K562 (cell line): Measurements from ENCODE around the gene BICDL1. TPM values are rescaled to one million over a fixed set of nuclear protein-coding genes. Genes with fewer than 3 reads are reported as not detected.

Experiments
- ATAC-seq: fragments of 200-7000 bp; cut with Tn5 transposase; 3 replicates; pipeline ENCODE4 v1.9.1; 2020; ENCODE audit warnings: moderate library complexity
- BruUV-seq: library from RNA; stranded (reverse); fragments of 400-500 nt; replicated peaks from 2 replicates; lab custom pipeline; 2021; lab: Mats Ljungman, UMichigan
- CTCF ChIA-PET: fragments of 300-600 bp; formaldehyde crosslinking; extraction: SDS; loops from one replicate; lab custom pipeline; 2021; ENCODE audit warnings: low intra/inter-chr PET ratio; lab: Yijun Ruan, JAX
- POLR2A ChIA-PET: fragments of 300-600, 350-650 bp; sonication (Branson Sonifier 250); formaldehyde crosslinking; extraction: SDS; loops from one replicate; lab custom pipeline; 2021; ENCODE audit warnings: antibody characterized with exemption, inconsistent platforms; lab: Yijun Ruan, JAX
- DNase-seq, 4 experiments: peaks; one replicate each; pipeline versions ENCODE4 v3.0.0 to v3.0.0-alpha.2; 2011 to 2018; ENCODE audit warnings: low spot score in 3 of 4, mixed read lengths in 3 of 4; ENCODE audit errors: extremely low read depth in 1 of 4
- FAIRE-seq: peaks from 2 replicates; lab custom pipeline; 2011; peaks lifted over from hg19 to GRCh38; lab: Jason Lieb, UNC
- H2AFZ ChIP-seq: 2 replicates; pipeline ENCODE4 v1.6.0; 2011; ENCODE audit warnings: low read depth, low read length, control low read depth, inconsistent platforms
- H3K27ac ChIP-seq: fragments of 200-600 bp; 3 replicates; pipeline ENCODE4 v1.8.0; 2011; ENCODE audit warnings: low read depth, mild to moderate bottlenecking, control low read depth, inconsistent platforms, low read length, moderate library complexity, mixed read lengths; ENCODE audit errors: extremely low read depth
- H3K27me3 ChIP-seq, 2 experiments: fragments of 300-600 bp in 1 of 2; 2 replicates in 1 of 2; 3 replicates in 1 of 2; pipeline versions ENCODE4 v1.6.0 to v1.8.0; 2011; ENCODE audit warnings: inconsistent platforms in 2 of 2, low read length in 2 of 2, mild to moderate bottlenecking in 1 of 2, mixed read lengths in 1 of 2, moderate library complexity in 1 of 2; ENCODE audit not compliant: control insufficient read depth in 2 of 2, insufficient read depth in 2 of 2
- H3K36me3 ChIP-seq: fragments of 300-600 bp; 3 replicates; pipeline ENCODE4 v1.8.0; 2011; ENCODE audit warnings: mild to moderate bottlenecking, low read length, inconsistent platforms; ENCODE audit not compliant: control insufficient read depth, insufficient read depth
- H3K4me1 ChIP-seq, 2 experiments: fragments of 200-600 bp in 1 of 2; replicated peaks in 1 of 2; 2 replicates in 1 of 2; 3 replicates in 1 of 2; pipeline versions ENCODE4 v1.5.1 to v1.8.0; 2011; ENCODE audit warnings: inconsistent platforms in 2 of 2, low read length in 2 of 2, mild to moderate bottlenecking in 1 of 2, mixed read lengths in 1 of 2, moderate library complexity in 1 of 2; ENCODE audit not compliant: control insufficient read depth in 2 of 2, insufficient read depth in 2 of 2
- H3K4me2 ChIP-seq: 2 replicates; pipeline ENCODE4 v1.6.1; 2011; ENCODE audit warnings: low read length, control low read depth, inconsistent platforms, mixed read lengths; ENCODE audit not compliant: insufficient read depth
- H3K4me3 ChIP-seq: fragments of 200-600 bp; sonication (generic), shearing (Covaris generic); 2 replicates; pipeline ENCODE4 v1.5.1; 2016; ENCODE audit warnings: control low read depth, inconsistent platforms
- H3K79me2 ChIP-seq: fragments of 200-600 bp; 3 replicates; pipeline ENCODE4 v1.8.0; 2011; ENCODE audit warnings: low read length, inconsistent platforms; ENCODE audit not compliant: control insufficient read depth, insufficient read depth
- H3K9ac ChIP-seq, 2 experiments: 2 replicates each; pipeline versions ENCODE4 v1.6.0 to v1.6.1; 2011; ENCODE audit warnings: low read depth in 2 of 2, low read length in 2 of 2, control low read depth in 1 of 2, inconsistent platforms in 1 of 2, mild to moderate bottlenecking in 1 of 2, mixed read lengths in 1 of 2; ENCODE audit not compliant: insufficient read depth in 1 of 2
- H3K9me1 ChIP-seq: one replicate; pipeline ENCODE4 v1.6.0; 2011; ENCODE audit warnings: inconsistent platforms, mild to moderate bottlenecking, low read length, moderate library complexity; ENCODE audit not compliant: control insufficient read depth, insufficient read depth
- H3K9me3 ChIP-seq: replicated peaks from 2 replicates; pipeline ENCODE4 v1.5.1; 2011; ENCODE audit warnings: low read depth, low read length, inconsistent platforms; ENCODE audit not compliant: control insufficient read depth, insufficient read depth
- H4K20me1 ChIP-seq: replicated peaks from 2 replicates; pipeline ENCODE4 v1.6.1; 2011; ENCODE audit warnings: low read length, inconsistent platforms, mixed read lengths; ENCODE audit not compliant: control insufficient read depth, insufficient read depth
- BRF2 ChIP-seq: IDR thresholded peaks from 3 replicates; pipeline ENCODE4 v1.6.1; 2011; ENCODE audit warnings: borderline replicate concordance, mild to moderate bottlenecking; ENCODE audit not compliant: insufficient read length, insufficient read depth
- HDAC2 ChIP-seq: fragments of 450-650 bp; IDR thresholded peaks from 2 replicates; pipeline ENCODE4 v1.6.1; 2016; ENCODE audit warnings: mild to moderate bottlenecking
- HMG20B ChIP-seq: fragments of 250-450 bp; sonication (Bioruptor Pico); IDR thresholded peaks from 2 replicates; pipeline ENCODE4 v1.5.0; 2021; ENCODE audit warnings: mild to moderate bottlenecking
- KDM1A ChIP-seq, 2 experiments: fragments of 450-650 bp; IDR thresholded peaks; 2 replicates each; pipeline ENCODE4 v1.6.1; 2016; ENCODE audit warnings: mild to moderate bottlenecking in 2 of 2
- MYC ChIP-seq, 2 experiments: fragments of 250-450 bp in 1 of 2; sonication (Bioruptor Pico) in 1 of 2; IDR thresholded peaks; 2 replicates each; pipeline versions ENCODE4 v1.5.1 to v1.6.1; 2012 to 2021; ENCODE audit warnings: low read depth in 2 of 2, borderline replicate concordance in 1 of 2, improper control_type of control experiment in 1 of 2, low read length in 1 of 2, mild to moderate bottlenecking in 1 of 2, moderate library complexity in 1 of 2
- NR2F6 ChIP-seq: fragments of 450-650 bp; formaldehyde crosslinking; IDR thresholded peaks from 2 replicates; pipeline ENCODE4 v1.4.0; 2020; ENCODE audit warnings: mild to moderate bottlenecking
- RREB1 ChIP-seq: fragments of 250-450 bp; sonication (Bioruptor Pico); IDR thresholded peaks from 2 replicates; pipeline ENCODE4 v1.4.0; 2020
- SMAD1 ChIP-seq: fragments of 150-350 bp; IDR thresholded peaks from 2 replicates; pipeline ENCODE4 v1.6.1; 2014; ENCODE audit warnings: low read length, low read depth; ENCODE audit not compliant: partially characterized antibody
- TEAD2 ChIP-seq: fragments of 450-650 bp; IDR thresholded peaks from 2 replicates; pipeline ENCODE4 v1.6.1; 2016; ENCODE audit warnings: missing genetic modification characterization, control low read depth, missing compliant biosample characterization
- TRIM24 ChIP-seq, 2 experiments: fragments of 450-650 bp; IDR thresholded peaks; 2 replicates each; pipeline ENCODE4 v1.6.1; 2016
- YY1 ChIP-seq, 3 experiments: IDR thresholded peaks; 2 replicates each; pipeline ENCODE4 v1.6.1; 2011; ENCODE audit warnings: low read length in 2 of 3, mild to moderate bottlenecking in 2 of 3, moderate library complexity in 2 of 3, borderline replicate concordance in 1 of 3, control low read depth in 1 of 3, low read depth in 1 of 3; ENCODE audit not compliant: insufficient read depth in 3 of 3, insufficient replicate concordance in 2 of 3, control insufficient read depth in 1 of 3, insufficient read length in 1 of 3; ENCODE audit errors: extremely low read depth in 1 of 3
- ZNF740 ChIP-seq, 3 experiments: fragments of 200-800 bp in 1 of 3; sonication (Bioruptor generic) in 1 of 3; sonication (generic) in 1 of 3; formaldehyde crosslinking in 1 of 3; IDR thresholded peaks; 2 replicates each; pipeline versions ENCODE4 v1.6.1 to v1.8.0; 2016 to 2022; ENCODE audit warnings: mild to moderate bottlenecking in 2 of 3, missing compliant biosample characterization in 2 of 3, missing genetic modification characterization in 2 of 3, missing genetic modification reagents in 1 of 3
- WGBS: fragments of 100-300 bp; shearing (Covaris generic); methylation state at CpG from one replicate; pipeline ENCODE4 v1.1.6; 2016; ENCODE audit warnings: low coverage, mixed read lengths; ENCODE audit not compliant: insufficient coverage; ENCODE audit errors: missing lambda C conversion rate; 5-methylcytosine and 5-hydroxymethylcytosine counted together
- in situ Hi-C: fragments of 300-500 bp; cut with MboI; formaldehyde crosslinking; loops from 4 replicates; pipeline ENCODE4 v1.15.0; 2018; ENCODE audit warnings: inconsistent platforms, mixed read lengths
- intact Hi-C: fragments of 100-400 bp; cut with micrococcal nuclease; formaldehyde crosslinking; loops from 2 replicates; pipeline ENCODE4 v1.14.2; 2022
- polyA plus RNA-seq, 8 experiments: library from polyadenylated mRNA; depleted of rRNA in 4 of 8; stranded (reverse) in 5 of 8; unstranded in 3 of 8; fragments of >200 nt; fragmentation: Nextera tagmentation in 2 of 8; fragmentation: Illumina TruSeq in 1 of 8; extraction: Ambion mirVana in 2 of 8; extraction: Trizol in 1 of 8; gene quantifications; 2 replicates each; pipeline versions ENCODE4 v1.2.1 to v1.2.3, GENCODE V29; 2011 to 2014; ENCODE audit warnings: inconsistent platforms in 1 of 8, missing spikeins in 1 of 8
- total RNA-seq, 7 experiments: library from RNA; depleted of rRNA in 6 of 7; stranded (reverse); fragments of >200 nt in 6 of 7; fragmentation: Illumina TruSeq in 2 of 7; extraction: Trizol in 2 of 7; gene quantifications; 2 replicates each; pipeline versions ENCODE4 v1.2.1 to v1.2.3, GENCODE V29; 2011 to 2021; ENCODE audit warnings: low replicate concordance in 1 of 7

Gene BICDL1
- total and polyA plus RNA-seq, 9 of the 15 experiments (the other 6 are each of a cell fraction or from before 2014, with no cell fraction given): 0.06 to 2.0 (median 0.58) TPM

- TF ChIP-seq KDM1A (IDR thresholded peaks at IDR 0.05) (no peak), YY1 (IDR thresholded peaks at IDR 0.05; ENCODE audit: borderline replicate concordance in 1 of 3, control insufficient read depth in 1 of 3, extremely low read depth in 1 of 3, insufficient read depth in 3 of 3, insufficient read length in 1 of 3, insufficient replicate concordance in 2 of 3, low read depth in 1 of 3, low read length in 2 of 3) (no peak), BRF2 (no peak), NR2F6 (CRISPR knock-in tag) (no peak), HMG20B (no peak), TRIM24 (IDR thresholded peaks at IDR 0.05) (no peak)
Measured at GRCh38 chr12:120076651-120077050, 87.6 kb downstream of the BICDL1 start (continued).

GRCh38 chr12:120077260-120077659, 88.2 kb downstream of the BICDL1 start:
- in situ Hi-C loops (no loop called here), intact Hi-C loops (no loop called here)
- Histone ChIP-seq H3K27me3 (peaks cover 31 to 70% of the 10 kb centered on the region in 2 experiments; a peak in 3 of 5 replicates), H4K20me1 (no peaks in the 10 kb centered on the region), H2AFZ (no peak overlapping the region), H3K36me3 (no peaks in the 10 kb centered on the region), H3K9ac (no peak overlapping the region), H3K4me1 (no peaks in the 10 kb centered on the region), H3K27ac (no peak overlapping the region), H3K4me3 (no peak overlapping the region), H3K4me2 (no peak overlapping the region), H3K9me1 (no peaks in the 10 kb centered on the region), H3K9me3 (no peaks in the 10 kb centered on the region), H3K79me2 (no peaks in the 10 kb centered on the region)
- CTCF ChIA-PET: no interaction called here
- DNase-seq (no peak), FAIRE-seq (no peak), ATAC-seq (no peak)
- WGBS: 3% methylated on average over 6 of the region's 6 CpGs
- no TSS peak for BruUV-seq
- POLR2A ChIA-PET: no interaction called here
- TF ChIP-seq MYC (IDR thresholded peaks at IDR 0.05; ENCODE audit: low read depth, low read length) (no peak), MYC (CRISPR knock-in tag; IDR thresholded peaks at IDR 0.05; ENCODE audit: borderline replicate concordance, low read depth) (no peak), SMAD1 (no peak), ZNF740 (CRISPR knock-in tag; IDR thresholded peaks at IDR 0.05) (no peak), ZNF740 (tag; IDR thresholded peaks at IDR 0.05) (no peak), HDAC2 (no peak), RREB1 (no peak), TEAD2 (tag) (no peak)
